Psoas muscle (tissue), 8 donors: ENCODE measurements around the gene FAM98C. TPM values are rescaled to one million over a fixed set of nuclear protein-coding genes. Genes with fewer than 3 reads are reported as not detected.

Experiments used
- ATAC-seq, 4 donors: fragments of 200-7000 bp; cut with Tn5 transposase; one replicate each; pipeline ENCODE4 v1.9.1; 2020; ENCODE audit warnings: moderate library complexity in 3 of 4, mild to moderate bottlenecking in 2 of 4
- DNase-seq, 2 donors: peaks; one replicate each; pipeline ENCODE4 v3.0.0-alpha.2; 2020
- H3K27ac ChIP-seq: fragments of 200-600 bp; one replicate; pipeline ENCODE4 v1.8.0; 2022
- H3K27me3 ChIP-seq, 3 donors: fragments of 200-600 bp in 1 of 3; one replicate each; pipeline versions ENCODE4 v1.6.1 to v1.8.0; 2013 to 2022; ENCODE audit warnings: low read length in 2 of 3, mild to moderate bottlenecking in 2 of 3, moderate library complexity in 1 of 3; ENCODE audit not compliant: insufficient read depth in 3 of 3
- H3K36me3 ChIP-seq, 2 donors: fragments of 200-600 bp in 1 of 2; one replicate each; pipeline versions ENCODE4 v1.6.1 to v1.8.0; 2013 to 2022; ENCODE audit warnings: low read depth in 1 of 2, mild to moderate bottlenecking in 1 of 2, moderate library complexity in 1 of 2; ENCODE audit not compliant: insufficient read depth in 1 of 2
- H3K4me1 ChIP-seq: fragments of 200-600 bp; one replicate; pipeline ENCODE4 v1.8.0; 2022
- H3K4me3 ChIP-seq: fragments of 200-600 bp; one replicate; pipeline ENCODE4 v1.8.0; 2022; ENCODE audit warnings: mild to moderate bottlenecking
- H3K9me3 ChIP-seq: fragments of 200-600 bp; one replicate; pipeline ENCODE4 v1.8.0; 2022
- WGBS, 3 donors: extraction: QIAGEN DNeasy Blood & Tissue Kit; methylation state at CpG; one replicate each; pipeline versions ENCODE4 v1.1.6 to v1.1.7; 2013; 5-methylcytosine and 5-hydroxymethylcytosine counted together
- intact Hi-C, 2 donors: fragments of 100-400 bp; cut with DNase I; formaldehyde crosslinking; loops; one replicate each; pipeline versions ENCODE4 v1.11.0 to v1.14.2; 2022
- polyA plus RNA-seq, 3 donors: library from polyadenylated mRNA; stranded (reverse); fragments of 200-250 nt; gene quantifications; one replicate each; pipeline ENCODE4 v1.2.3, GENCODE V29; 2013
- total RNA-seq, 4 donors: library from RNA; stranded (reverse); fragmentation: NEBNext Ultra II Directional in 2 of 4; extraction: Animal tissue kit (Norgen Biotek cat#: 25700) in 2 of 4; gene quantifications; one replicate each; pipeline versions ENCODE4 v1.2.1 to v1.2.4, GENCODE V29; 2021 to 2023
- TF ChIP-seq, protein P1 (sequence below): fragments of 200-600 bp; IDR thresholded peaks from one replicate; pipeline ENCODE4 v1.8.0; 2022; ENCODE audit warnings: antibody characterized with exemption
- donor health status: healthy with polysubstance abuse.
- donor health status: DM: no; HTN: no; CAD: no; lungs with moderate emphysema.
- donor health status: Bipolar disorder and iron deficiency.
- donor health status: healthy.
- donor health status: DM: yes; HTN: yes; CAD: no.
- donor health status: DM: no; HTN: no; CAD: no.
- donor health status: DM: no; HTN: no; CAD: no.
- donor health status: DM: yes; HTN: yes; CAD: no.

FAM98C gene
- total and polyA plus RNA-seq, 7 donors, result 1.1 to 6.6 (median 1.5) TPM

GRCh38 chr19:38429055-38429810 is 26.3 kb downstream of the FAM98C start:
- H3K4me3 ChIP-seq, result no peak overlapping the region
- TF ChIP-seq, protein P1, sequence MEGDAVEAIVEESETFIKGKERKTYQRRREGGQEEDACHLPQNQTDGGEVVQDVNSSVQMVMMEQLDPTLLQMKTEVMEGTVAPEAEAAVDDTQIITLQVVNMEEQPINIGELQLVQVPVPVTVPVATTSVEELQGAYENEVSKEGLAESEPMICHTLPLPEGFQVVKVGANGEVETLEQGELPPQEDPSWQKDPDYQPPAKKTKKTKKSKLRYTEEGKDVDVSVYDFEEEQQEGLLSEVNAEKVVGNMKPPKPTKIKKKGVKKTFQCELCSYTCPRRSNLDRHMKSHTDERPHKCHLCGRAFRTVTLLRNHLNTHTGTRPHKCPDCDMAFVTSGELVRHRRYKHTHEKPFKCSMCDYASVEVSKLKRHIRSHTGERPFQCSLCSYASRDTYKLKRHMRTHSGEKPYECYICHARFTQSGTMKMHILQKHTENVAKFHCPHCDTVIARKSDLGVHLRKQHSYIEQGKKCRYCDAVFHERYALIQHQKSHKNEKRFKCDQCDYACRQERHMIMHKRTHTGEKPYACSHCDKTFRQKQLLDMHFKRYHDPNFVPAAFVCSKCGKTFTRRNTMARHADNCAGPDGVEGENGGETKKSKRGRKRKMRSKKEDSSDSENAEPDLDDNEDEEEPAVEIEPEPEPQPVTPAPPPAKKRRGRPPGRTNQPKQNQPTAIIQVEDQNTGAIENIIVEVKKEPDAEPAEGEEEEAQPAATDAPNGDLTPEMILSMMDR, result no peak
- no peaks in the 10 kb centered on the region for H3K9me3 ChIP-seq
- H3K4me1 ChIP-seq, result peaks cover 18% of the 10 kb centered on the region
- intact Hi-C loops, result no loop called here
- no peak for ATAC-seq
- no peaks in the 10 kb centered on the region for H3K27me3 ChIP-seq
- no peak for DNase-seq
- no peak overlapping the region for H3K27ac ChIP-seq
- H3K36me3 ChIP-seq, result no peaks in the 10 kb centered on the region
- 68 to 69% (median 69%) methylated on average over 14 of the region's 14 CpGs for WGBS, 3 donors

DNA sequence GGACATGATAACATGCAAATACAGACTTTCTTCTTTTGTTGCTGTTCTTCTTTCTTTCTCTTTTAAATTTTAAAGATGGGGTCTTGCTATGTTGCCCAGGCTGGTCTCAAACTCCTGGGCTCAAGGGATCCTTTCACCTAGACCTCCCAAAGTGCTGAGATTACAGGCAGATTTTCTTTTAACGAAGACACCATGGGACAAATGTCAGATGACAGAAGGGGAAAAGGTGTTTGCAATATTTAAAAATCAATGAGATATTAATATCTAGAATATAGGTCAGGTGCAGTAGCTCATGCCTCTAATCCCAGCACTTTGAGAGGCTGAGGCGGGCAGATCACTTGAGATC is 26.9 kb downstream of the FAM98C start:
- H3K27me3 ChIP-seq, result no peaks in the 10 kb centered on the region
- 86 to 94% (median 87%) methylated on average over 2 of the region's 2 CpGs for WGBS, 3 donors
- DNase-seq, result no peak
- no peak overlapping the region for H3K27ac ChIP-seq
- H3K4me1 ChIP-seq, result peaks cover 18% of the 10 kb centered on the region
- intact Hi-C loops, result no loop called here
- ATAC-seq, result no peak
- no peaks in the 10 kb centered on the region for H3K9me3 ChIP-seq
- TF ChIP-seq, protein P1, result no peak
- H3K36me3 ChIP-seq, result no peaks in the 10 kb centered on the region
- no peak overlapping the region for H3K4me3 ChIP-seq

DNA sequence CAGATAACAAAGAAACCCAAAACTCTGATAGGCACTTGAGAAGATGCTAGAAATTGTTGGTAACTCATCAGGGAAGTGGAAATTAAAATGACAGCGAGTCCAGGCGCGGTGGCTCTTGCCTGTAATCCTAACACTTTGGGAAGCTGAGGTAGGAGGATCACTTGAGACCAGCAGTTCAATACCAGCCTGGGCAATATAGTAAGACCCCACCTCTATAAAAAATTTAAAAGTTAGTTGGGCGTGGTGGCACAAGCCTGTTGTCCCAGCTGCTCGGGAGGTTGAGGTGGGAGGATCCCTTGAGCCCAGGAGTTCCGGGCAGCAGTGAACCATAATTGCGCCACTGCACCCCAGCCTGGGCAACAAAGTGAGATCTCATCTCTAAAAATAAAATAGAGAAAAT is 28.0 kb downstream of the FAM98C start:
- intact Hi-C loops, result no loop called here
- Histone ChIP-seq H3K27ac (peak overlapping the region; percentile 98), H3K4me3 (no peak overlapping the region), H3K36me3 (peaks cover 0 to 5% of the 10 kb centered on the region in 2 donors), H3K9me3 (no peaks in the 10 kb centered on the region), H3K4me1 (peaks cover 27% of the 10 kb centered on the region), H3K27me3 (no peaks in the 10 kb centered on the region)
- TF ChIP-seq, protein P1, result no peak
- ATAC-seq (no peak), DNase-seq (no peak)
- 87 to 89% (median 88%) methylated on average over 7 of the region's 7 CpGs for WGBS, 3 donors

DNA sequence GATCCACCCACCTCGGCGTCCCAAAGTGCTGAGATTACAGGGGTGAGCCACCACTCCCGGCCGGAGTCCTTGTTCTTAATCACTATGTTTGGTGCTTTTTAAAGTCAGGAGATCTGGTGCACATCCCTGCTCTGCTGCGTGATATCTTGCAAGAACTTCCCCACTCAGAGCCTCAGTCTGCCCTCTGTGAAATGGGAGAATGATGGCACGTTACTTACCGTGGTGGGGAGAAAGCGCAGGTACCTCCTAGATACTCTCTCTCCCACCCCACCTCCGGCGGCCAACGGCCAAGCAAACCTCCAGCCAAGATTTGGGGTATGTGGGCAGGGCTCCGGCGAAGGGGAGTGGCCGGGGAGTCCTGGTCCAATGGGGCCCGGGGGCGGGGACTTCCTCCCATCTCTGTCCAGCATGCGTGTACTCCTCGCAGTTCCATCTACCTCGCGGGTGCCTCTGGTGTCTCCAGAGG is 30.4 kb downstream of the FAM98C start, which contains the start of gene RYR1:
Gene RYR1 (plus strand): TSS at position 424 of the 466 bp plus-strand sequence. CDS start 139 bp downstream, outside the sequence.
- peak; percentile 76 to 81 (median 78) for ATAC-seq
- H3K4me3 ChIP-seq, result peak within 1 kb of the TSS; percentile 90
- no peaks in the 10 kb centered on the region for H3K27me3 ChIP-seq
- peaks cover 0 to 19% of the 10 kb centered on the region in 2 donors for H3K36me3 ChIP-seq
- intact Hi-C loops, result no loop called here
- peak within 1 kb of the TSS; percentile 98 for H3K27ac ChIP-seq
- H3K4me1 ChIP-seq, result peaks cover 39% of the 10 kb centered on the region
- TF ChIP-seq, protein P1, result no peak
- DNase-seq, result peak; percentile 86 to 96
- WGBS, 3 donors, result 6 to 10% (median 10%) methylated on average over 17 to 20 of the region's 20 CpGs
- H3K9me3 ChIP-seq, result no peaks in the 10 kb centered on the region
